SU-DHL-6 (cell line): ENCODE data around the gene C2orf81.

ENCODE experiments used
- EZH2phosphoT487 ChIP-seq: fragments of 200-600 bp; sonication (generic), shearing (Covaris generic); conservative IDR thresholded peaks from 2 replicates; pipeline ENCODE4 v1.6.1; 2018; ENCODE audit warnings: mild to moderate bottlenecking, antibody characterized with exemption, low read length, moderate library complexity, mixed read lengths
- TF ChIP-seq, protein P1 (sequence below): fragments of 200-600 bp; sonication (generic); IDR thresholded peaks from one replicate; pipeline ENCODE4 v1.5.1; 2017; ENCODE audit warnings: antibody characterized with exemption, mild to moderate bottlenecking, low read length, moderate library complexity; ENCODE audit not compliant: insufficient read depth, poor library complexity, severe bottlenecking

DNA sequence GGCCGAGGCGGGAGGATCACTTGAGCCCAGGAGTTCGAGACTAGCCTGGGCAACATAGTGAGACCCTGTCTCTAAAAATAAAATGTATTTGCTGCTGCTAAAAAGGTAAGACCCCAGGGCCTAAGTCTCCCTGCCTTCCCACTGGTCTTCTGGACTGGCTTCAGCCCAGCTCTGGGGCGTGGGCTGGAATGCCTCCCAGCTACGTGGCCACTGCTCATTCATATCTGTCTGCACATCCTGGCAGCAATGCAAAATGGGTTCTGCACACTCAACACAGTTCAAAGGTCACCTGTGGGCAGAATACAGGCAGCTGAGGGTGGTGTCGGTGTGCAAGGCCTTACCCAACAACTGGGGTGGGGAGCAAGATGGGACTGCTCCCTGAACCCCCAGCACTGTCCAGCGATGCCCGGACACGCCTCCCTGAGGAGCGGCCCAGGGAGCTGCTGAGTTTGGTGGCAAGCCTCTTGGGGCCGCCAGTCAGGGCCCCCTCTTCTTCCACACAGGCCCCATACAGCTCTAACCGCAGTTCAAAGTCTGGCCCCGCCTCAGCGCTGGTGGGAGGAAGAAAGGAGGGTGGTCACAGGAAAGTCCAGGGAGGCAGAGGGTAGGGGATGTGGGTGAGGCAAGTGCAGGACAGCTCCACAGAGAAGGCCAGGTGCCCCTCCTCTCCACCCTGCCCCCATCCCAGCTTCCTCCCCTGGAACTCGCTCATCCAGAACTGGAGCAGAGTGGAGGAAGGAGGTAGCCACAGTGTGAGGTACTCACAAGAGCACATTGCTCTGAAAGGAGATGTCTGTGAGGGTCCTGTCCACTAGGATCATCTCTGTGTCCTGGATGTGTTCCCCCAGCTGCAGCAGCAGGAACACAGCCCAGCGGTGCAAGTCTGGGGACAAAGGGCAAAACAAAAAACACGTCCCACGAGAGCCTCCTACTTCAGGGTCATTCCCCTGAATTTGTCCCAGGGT lies 8.3 kb upstream of the C2orf81 start:
- TF ChIP-seq, protein P1, sequence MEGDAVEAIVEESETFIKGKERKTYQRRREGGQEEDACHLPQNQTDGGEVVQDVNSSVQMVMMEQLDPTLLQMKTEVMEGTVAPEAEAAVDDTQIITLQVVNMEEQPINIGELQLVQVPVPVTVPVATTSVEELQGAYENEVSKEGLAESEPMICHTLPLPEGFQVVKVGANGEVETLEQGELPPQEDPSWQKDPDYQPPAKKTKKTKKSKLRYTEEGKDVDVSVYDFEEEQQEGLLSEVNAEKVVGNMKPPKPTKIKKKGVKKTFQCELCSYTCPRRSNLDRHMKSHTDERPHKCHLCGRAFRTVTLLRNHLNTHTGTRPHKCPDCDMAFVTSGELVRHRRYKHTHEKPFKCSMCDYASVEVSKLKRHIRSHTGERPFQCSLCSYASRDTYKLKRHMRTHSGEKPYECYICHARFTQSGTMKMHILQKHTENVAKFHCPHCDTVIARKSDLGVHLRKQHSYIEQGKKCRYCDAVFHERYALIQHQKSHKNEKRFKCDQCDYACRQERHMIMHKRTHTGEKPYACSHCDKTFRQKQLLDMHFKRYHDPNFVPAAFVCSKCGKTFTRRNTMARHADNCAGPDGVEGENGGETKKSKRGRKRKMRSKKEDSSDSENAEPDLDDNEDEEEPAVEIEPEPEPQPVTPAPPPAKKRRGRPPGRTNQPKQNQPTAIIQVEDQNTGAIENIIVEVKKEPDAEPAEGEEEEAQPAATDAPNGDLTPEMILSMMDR, result no peak
- TF ChIP-seq EZH2phosphoT487, result no peak
